Transverse colon (tissue), 4 donors: Measurements from ENCODE around the gene PODXL. TPM values are rescaled to one million over a fixed set of nuclear protein-coding genes. Genes with fewer than 3 reads are reported as not detected.
"Not testable (repeated sequence)": the region's sequence is repeated elsewhere in the genome, so short reads cannot be mapped to it uniquely, and the experiment has no call there.

Experiments
- DNase-seq: peaks from one replicate; pipeline ENCODE4 v3.0.0-alpha.2; 2019
- H3K27ac ChIP-seq, 4 donors: fragments of 200-600 bp; sonication (generic); 2 replicates each; pipeline ENCODE4 v1.5.1; 2016 to 2018; ENCODE audit warnings: inconsistent platforms in 4 of 4
- H3K27me3 ChIP-seq: fragments of 200-600 bp; sonication (generic); 2 replicates; pipeline ENCODE4 v1.5.1; 2017; ENCODE audit warnings: inconsistent platforms
- H3K36me3 ChIP-seq, 4 donors: fragments of 200-600 bp; sonication (generic); 2 replicates each; pipeline ENCODE4 v1.5.1; 2017 to 2019; ENCODE audit warnings: inconsistent platforms in 4 of 4
- H3K4me1 ChIP-seq, 4 donors: fragments of 200-600 bp; sonication (generic); 2 replicates each; pipeline ENCODE4 v1.5.1; 2017 to 2020; ENCODE audit warnings: inconsistent platforms in 4 of 4
- H3K4me3 ChIP-seq, 4 donors: fragments of 200-600 bp; sonication (generic); 1 replicate in 1 of 4; 2 replicates in 3 of 4; pipeline versions ENCODE4 v1.5.1 to v1.6.1; 2017 to 2019; ENCODE audit warnings: inconsistent platforms in 4 of 4
- H3K9me3 ChIP-seq, 2 donors: fragments of 200-600 bp; sonication (generic); 2 replicates each; pipeline ENCODE4 v1.5.1; 2017 to 2019; ENCODE audit warnings: inconsistent platforms in 2 of 2
- EP300 ChIP-seq: sonication (generic); formaldehyde crosslinking; IDR thresholded peaks from one replicate; pipeline ENCODE4 v1.6.1; 2017; ENCODE audit warnings: antibody characterized with exemption, low read depth
- POLR2A ChIP-seq: fragments of 450-650 bp; IDR thresholded peaks from one replicate; pipeline ENCODE4 v1.6.1; 2016; ENCODE audit warnings: antibody characterized with exemption, mild to moderate bottlenecking, moderate library complexity
- POLR2AphosphoS5 ChIP-seq, 3 donors: sonication (generic); formaldehyde crosslinking; IDR thresholded peaks; one replicate each; pipeline ENCODE4 v1.6.1; 2016; ENCODE audit warnings: antibody characterized with exemption in 3 of 3
- WGBS, 2 donors: methylation state at CpG; one replicate each; pipeline ENCODE4 v1.1.5; 2018; ENCODE audit warnings: low coverage in 1 of 2; 5-methylcytosine and 5-hydroxymethylcytosine counted together
- in situ Hi-C, 4 donors: fragments of 200-750 bp; cut with MboI; loops; one replicate each; pipeline versions ENCODE4 v1.15.0 to v1.15.1; 2017; ENCODE audit warnings: low sequenced_read_pairs in 3 of 4, low pct_ligation_motif_present in 1 of 4, low pct_unique_long_range_greater_than_20kb in 1 of 4
- intact Hi-C: fragments of 100-400 bp; cut with DNase I; formaldehyde crosslinking; loops from one replicate; pipeline ENCODE4 v1.15.1; 2023; ENCODE audit warnings: low total_unique reads
- total RNA-seq, 4 donors: library from RNA; depleted of rRNA; stranded (reverse); fragments of >200 nt; gene quantifications; one replicate each; pipeline ENCODE4 v1.1.0, GENCODE V29; 2016
- TF ChIP-seq, protein P1 (sequence below), 5 experiments: fragments of 200-600 bp in 3 of 5; fragments of 450-650 bp in 2 of 5; sonication (generic) in 3 of 5; IDR thresholded peaks; 1 replicate in 2 of 5; 2 replicates in 3 of 5; pipeline ENCODE4 v1.5.1; 2016 to 2017; ENCODE audit warnings: antibody characterized with exemption in 5 of 5, inconsistent platforms in 3 of 5, mild to moderate bottlenecking in 2 of 5, moderate library complexity in 1 of 5

PODXL gene
- total RNA-seq, 4 donors from 2014 or later: 11.7 to 25.8 (median 16.1) TPM

DNA sequence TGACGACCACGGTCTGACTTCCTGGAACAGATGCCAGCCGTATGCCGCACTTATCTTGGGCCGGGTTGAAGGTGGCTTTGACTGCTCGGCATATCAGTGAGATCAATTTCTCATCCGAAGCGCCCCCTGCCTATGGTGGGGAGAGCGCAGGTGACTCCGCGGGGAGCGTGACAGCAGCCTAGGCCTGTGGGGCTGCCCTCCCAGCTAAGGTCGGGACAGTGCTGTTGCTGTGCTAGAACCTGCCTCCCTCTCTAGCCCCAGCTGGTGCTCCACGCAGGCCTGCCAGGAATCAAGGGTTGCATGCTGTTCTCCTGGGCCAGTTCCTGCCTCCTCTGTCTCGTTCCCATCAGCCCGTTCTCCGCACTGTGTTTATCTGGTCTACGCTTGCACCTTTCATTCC, 49.8 kb downstream of the PODXL start:
- in situ Hi-C loops: loop anchor here in 1 of 4 donors (5.0 kb wide), 1 partner anchor 151 kb away; no protein-coding TSS in a partner anchor
- H3K36me3 ChIP-seq: no peaks in the 10 kb centered on the region
- intact Hi-C loops: loop anchor here (2.0 kb wide), 1 partner anchor 148 kb away; no protein-coding TSS in a partner anchor
- H3K27ac ChIP-seq: no peak overlapping the region
- DNase-seq: no peak
- no peak overlapping the region for H3K4me3 ChIP-seq
- H3K9me3 ChIP-seq: no peaks in the 10 kb centered on the region
- TF ChIP-seq POLR2AphosphoS5 (IDR thresholded peaks at IDR 0.05) (no peak), EP300 (no peak), POLR2A (no peak)
- TF ChIP-seq, protein P1, sequence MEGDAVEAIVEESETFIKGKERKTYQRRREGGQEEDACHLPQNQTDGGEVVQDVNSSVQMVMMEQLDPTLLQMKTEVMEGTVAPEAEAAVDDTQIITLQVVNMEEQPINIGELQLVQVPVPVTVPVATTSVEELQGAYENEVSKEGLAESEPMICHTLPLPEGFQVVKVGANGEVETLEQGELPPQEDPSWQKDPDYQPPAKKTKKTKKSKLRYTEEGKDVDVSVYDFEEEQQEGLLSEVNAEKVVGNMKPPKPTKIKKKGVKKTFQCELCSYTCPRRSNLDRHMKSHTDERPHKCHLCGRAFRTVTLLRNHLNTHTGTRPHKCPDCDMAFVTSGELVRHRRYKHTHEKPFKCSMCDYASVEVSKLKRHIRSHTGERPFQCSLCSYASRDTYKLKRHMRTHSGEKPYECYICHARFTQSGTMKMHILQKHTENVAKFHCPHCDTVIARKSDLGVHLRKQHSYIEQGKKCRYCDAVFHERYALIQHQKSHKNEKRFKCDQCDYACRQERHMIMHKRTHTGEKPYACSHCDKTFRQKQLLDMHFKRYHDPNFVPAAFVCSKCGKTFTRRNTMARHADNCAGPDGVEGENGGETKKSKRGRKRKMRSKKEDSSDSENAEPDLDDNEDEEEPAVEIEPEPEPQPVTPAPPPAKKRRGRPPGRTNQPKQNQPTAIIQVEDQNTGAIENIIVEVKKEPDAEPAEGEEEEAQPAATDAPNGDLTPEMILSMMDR (IDR thresholded peaks at IDR 0.05): no peak
- 51 to 61% methylated on average over 5 to 18 of the region's 18 CpGs for WGBS, 2 donors
- H3K27me3 ChIP-seq: peaks cover 5% of the 10 kb centered on the region
- peaks cover 3 to 20% (median 9%) of the 10 kb centered on the region in 4 donors for H3K4me1 ChIP-seq

DNA sequence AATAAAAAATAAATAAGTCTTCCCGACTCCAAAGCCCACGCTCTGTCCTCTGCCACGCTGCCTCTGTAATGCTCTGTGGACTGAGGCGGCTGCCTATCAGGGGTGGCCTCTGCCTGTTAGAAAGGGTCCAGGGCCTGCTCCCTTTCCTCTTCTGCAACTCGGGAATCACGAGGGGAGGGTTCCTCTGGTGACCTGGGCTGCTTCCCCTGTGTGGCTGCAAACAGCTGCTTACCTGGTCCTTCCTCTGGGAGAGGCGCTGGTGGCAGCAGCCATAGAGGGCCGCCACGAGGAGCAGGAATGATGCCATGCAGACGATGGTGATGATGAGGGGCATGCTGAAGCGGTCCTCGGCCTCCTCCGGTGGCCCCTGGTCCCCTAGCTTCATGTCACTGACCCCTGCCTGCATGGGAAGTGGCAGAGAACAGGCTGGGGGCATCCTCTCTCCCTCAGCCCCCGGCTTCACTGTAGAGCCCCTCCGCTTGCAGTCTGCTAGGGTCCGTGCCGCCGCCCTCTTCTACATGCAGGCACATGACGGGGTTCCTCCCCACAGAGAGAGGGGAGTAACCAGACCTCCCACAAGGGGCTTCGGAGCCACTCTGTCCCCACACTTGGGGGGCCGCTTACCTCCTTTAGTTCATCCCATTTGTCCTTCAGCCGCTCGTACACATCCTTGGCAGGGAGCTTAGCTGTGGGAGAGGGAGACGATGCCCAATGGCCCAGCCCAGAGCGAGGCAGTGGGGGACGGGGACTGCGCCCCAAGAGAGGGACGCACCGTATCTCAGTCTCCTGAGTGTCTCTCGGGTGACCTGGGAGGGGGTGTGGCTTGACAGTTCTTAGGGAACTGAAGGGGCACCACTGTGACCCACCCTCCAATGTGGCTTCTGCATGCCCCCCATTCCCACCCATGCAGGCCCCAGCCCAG, 50.5 kb downstream of the PODXL start:
- 87% methylated on average over 30 of the region's 30 CpGs; no CpG with 5 or more reads in 1 of the 2 donors for WGBS, 2 donors
- Histone ChIP-seq H3K36me3 (no peaks in the 10 kb centered on the region), H3K27ac (no peak overlapping the region), H3K27me3 (peaks cover 5% of the 10 kb centered on the region), H3K9me3 (no peaks in the 10 kb centered on the region), H3K4me1 (peaks cover 3 to 20% (median 9%) of the 10 kb centered on the region in 4 donors), H3K4me3 (no peak overlapping the region)
- no peak for TF ChIP-seq POLR2A
- no peak for TF ChIP-seq EP300
- TF ChIP-seq, protein P1 (IDR thresholded peaks at IDR 0.05): no peak
- in situ Hi-C loops (loop anchor here in 1 of 4 donors (5.0 kb wide), 1 partner anchor 151 kb away; no protein-coding TSS in a partner anchor), intact Hi-C loops (loop anchor here (2.0 kb wide), 1 partner anchor 149 kb away; no protein-coding TSS in a partner anchor)
- DNase-seq: no peak

DNA sequence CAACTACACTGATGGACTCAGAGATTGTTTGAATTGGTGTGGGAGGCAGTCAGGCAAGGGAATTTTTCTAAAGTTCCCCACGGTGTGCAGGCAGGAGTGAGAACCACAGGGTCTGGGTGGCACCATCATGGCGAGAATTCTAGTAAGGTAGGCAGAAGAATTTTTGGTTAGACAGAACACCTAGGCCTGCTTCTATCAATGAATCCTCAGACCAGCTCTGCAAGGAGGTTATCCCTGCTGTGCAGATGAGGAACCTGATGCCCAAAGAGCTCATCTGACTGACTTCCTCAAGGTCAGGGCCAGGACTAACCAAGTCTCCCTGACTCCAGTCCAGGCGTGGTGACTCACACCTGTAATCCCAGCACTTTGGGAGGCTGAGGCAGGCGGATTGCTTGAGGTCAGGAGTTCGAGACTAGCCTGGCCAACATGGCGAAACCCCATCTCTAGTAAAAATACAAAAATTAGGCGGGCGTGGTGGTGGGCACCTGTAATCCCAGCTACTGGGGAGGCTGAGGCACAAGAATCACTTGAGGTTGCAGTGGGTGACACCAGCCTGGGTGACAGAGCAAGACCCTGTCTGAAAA, 51.3 kb downstream of the PODXL start:
- intact Hi-C loops, H3K36me3 ChIP-seq, DNase-seq, H3K27ac ChIP-seq, H3K9me3 ChIP-seq, H3K27me3 ChIP-seq, H3K4me3 ChIP-seq: not testable (repeated sequence)
- H3K4me1 ChIP-seq: peaks cover 3 to 20% (median 9%) of the 10 kb centered on the region in 4 donors
- 29 to 80% methylated on average over 1 to 8 of the region's 8 CpGs for WGBS, 2 donors
- in situ Hi-C loops: loop anchor here in 1 of 4 donors (5.0 kb wide), 1 partner anchor 152 kb away; no protein-coding TSS in a partner anchor

GRCh38 chr7:131504157-131504899, 52.1 kb downstream of the PODXL start:
- 84% methylated on average over 4 to 14 of the region's 14 CpGs for WGBS, 2 donors
- Histone ChIP-seq H3K4me3 (no peak overlapping the region), H3K9me3 (no peaks in the 10 kb centered on the region), H3K4me1 (peaks cover 3 to 20% (median 9%) of the 10 kb centered on the region in 4 donors), H3K36me3 (no peaks in the 10 kb centered on the region), H3K27me3 (peaks cover 5% of the 10 kb centered on the region), H3K27ac (no peak overlapping the region)
- DNase-seq: no peak
- intact Hi-C loops (no loop called here), in situ Hi-C loops (no loop called here)
- no peak for TF ChIP-seq POLR2A
- TF ChIP-seq POLR2AphosphoS5 (IDR thresholded peaks at IDR 0.05): no peak
- TF ChIP-seq, protein P1 (IDR thresholded peaks at IDR 0.05): no peak
